VCaP (cell line): ENCODE measurements around the gene RPS19.

Experiments used
- H3K27ac ChIP-seq: fragments of 450-650 bp; 2 replicates; pipeline ENCODE4 v1.5.1; 2017
- TF ChIP-seq, protein P1 (sequence below): fragments of 450-650 bp; conservative IDR thresholded peaks from 2 replicates; pipeline ENCODE4 v1.5.1; 2017; ENCODE audit warnings: mild to moderate bottlenecking, moderate library complexity

Gene RPS19

DNA sequence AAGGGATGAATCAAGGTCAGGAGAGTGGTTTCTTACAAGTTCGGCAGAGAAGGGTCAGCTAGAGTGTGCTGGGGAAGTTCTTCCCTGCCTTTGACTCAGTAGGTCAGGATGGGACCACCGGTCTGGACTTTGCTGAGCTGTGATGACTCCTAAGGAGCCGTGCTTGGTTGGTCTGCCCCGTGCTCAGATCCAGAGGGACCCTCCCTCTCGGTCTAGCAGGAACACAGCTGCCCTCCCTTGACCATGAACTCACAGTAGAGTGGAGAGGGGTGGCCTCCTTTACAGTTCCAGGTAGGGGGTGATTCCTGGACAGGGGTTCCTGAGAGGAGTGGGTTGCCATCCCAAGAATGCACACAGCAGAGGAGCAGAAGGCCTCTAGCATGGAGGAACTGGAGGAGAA lies 4.3 kb downstream of the RPS19 start:
- TF ChIP-seq, protein P1, sequence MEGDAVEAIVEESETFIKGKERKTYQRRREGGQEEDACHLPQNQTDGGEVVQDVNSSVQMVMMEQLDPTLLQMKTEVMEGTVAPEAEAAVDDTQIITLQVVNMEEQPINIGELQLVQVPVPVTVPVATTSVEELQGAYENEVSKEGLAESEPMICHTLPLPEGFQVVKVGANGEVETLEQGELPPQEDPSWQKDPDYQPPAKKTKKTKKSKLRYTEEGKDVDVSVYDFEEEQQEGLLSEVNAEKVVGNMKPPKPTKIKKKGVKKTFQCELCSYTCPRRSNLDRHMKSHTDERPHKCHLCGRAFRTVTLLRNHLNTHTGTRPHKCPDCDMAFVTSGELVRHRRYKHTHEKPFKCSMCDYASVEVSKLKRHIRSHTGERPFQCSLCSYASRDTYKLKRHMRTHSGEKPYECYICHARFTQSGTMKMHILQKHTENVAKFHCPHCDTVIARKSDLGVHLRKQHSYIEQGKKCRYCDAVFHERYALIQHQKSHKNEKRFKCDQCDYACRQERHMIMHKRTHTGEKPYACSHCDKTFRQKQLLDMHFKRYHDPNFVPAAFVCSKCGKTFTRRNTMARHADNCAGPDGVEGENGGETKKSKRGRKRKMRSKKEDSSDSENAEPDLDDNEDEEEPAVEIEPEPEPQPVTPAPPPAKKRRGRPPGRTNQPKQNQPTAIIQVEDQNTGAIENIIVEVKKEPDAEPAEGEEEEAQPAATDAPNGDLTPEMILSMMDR: no peak
- H3K27ac ChIP-seq: peak overlapping the region; percentile 99

DNA sequence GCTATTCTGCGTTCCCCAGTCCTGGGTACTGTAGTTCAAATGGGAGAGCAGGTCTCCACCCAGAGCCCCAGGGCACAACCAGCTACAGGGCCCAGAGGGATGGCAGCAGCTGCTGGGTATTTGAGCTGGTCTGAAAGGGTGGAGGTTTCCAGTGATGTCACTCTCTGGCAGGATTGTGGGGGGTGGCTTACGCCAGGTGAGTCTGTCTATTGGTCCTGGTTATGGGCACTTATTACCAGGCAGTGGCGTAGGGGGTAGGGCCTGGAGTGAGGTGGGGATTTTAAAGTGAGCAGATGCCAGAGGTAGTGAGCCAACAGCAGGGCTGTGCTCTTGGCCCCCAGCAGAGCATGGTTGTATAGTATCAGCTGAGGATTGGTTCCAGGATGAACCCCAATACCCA lies 6.2 kb downstream of the RPS19 start:
- peak overlapping the region; percentile 99 for H3K27ac ChIP-seq
- TF ChIP-seq, protein P1: no peak

DNA sequence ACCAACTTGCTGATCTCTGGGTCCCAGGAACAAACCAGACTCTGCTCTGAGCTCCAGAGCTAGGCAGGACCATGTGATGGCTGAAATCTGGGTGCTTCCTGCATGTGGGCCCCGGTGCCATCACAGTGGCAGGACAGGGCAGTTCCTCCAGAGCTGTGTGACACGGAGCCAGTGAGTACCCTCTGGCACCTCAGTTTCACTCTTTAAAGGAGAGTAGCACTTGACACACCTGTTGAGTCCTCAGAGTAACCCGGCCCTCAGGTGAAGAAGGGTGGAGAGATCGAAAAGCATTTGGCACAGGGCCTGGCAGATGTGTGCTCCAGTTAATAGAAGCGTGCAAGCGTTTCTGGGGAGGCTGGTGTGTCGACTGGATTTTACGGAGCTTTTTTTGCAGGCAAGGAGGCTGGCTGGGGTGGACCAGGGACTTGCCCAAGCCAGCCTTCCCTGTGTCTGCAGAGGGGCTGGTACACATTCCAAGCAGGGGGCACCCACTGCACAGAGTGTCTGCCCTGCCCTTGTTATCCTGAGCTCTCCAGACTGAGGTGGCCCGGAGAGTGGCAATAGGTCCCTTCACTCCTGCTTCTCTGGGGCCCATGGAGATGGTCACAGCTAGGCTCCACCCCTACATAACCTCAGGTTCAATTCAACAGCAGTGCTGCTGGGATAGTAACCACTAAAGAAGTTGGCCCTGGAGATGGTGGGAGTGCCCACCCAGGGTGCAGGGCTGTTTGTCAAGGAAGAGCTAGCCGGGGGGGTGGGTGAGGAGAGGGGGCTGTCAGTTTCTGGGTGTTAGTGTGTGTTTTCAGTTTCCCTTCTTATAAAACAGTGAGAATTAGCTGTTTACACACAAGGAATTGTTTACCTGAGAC lies 8.3 kb downstream of the RPS19 start:
- H3K27ac ChIP-seq: peak overlapping the region; percentile 99
- TF ChIP-seq, protein P1: no peak

DNA sequence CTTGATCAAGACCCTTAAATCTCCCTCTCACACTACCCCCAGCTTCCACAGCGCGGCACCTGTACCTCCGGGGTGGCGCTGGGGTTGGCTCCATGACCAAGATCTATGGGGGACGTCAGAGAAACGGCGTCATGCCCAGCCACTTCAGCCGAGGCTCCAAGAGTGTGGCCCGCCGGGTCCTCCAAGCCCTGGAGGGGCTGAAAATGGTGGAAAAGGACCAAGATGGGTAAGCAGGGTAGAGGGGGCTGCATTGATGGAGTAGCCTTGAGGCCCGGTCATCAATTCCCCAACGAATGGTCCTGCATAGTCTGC lies 8.9 kb downstream of the RPS19 start:
- peak overlapping the region; percentile 99 for H3K27ac ChIP-seq

GRCh38 chr19:41869374-41869955 lies 9.4 kb downstream of the RPS19 start:
- peak overlapping the region; percentile 99; the same call in 1 of the 2 replicates for H3K27ac ChIP-seq
- TF ChIP-seq, protein P1: no peak

More for the DNA sequence above, 8.9 kb downstream of the RPS19 start:
- TF ChIP-seq, protein P1: no peak

DNA sequence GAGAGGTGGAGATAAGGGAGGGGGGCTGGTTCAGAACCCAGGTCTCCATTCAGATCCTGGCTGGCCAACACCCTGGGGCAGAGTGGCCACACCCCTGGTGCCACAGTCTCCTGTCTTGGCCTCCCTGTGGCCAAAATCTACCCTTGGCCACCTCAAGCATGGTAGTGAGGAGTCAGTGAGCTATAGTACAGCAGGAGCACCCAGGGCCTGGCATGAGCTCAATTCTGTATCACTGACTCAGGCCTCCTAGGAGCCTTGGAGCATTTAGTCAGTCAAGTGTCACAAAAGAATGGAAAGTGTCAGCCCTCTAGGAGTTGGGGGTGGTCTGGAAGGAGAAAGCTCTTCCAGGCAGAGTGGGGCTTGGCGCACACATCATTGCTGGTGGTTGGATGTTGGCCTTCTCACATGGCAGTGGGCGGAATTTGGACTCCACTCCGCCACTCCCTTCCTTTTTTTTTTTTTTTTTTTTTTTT lies 10.4 kb downstream of the RPS19 start:
- TF ChIP-seq, protein P1: no peak
- H3K27ac ChIP-seq: peak overlapping the region; percentile 99; the same call in 1 of the 2 replicates

DNA sequence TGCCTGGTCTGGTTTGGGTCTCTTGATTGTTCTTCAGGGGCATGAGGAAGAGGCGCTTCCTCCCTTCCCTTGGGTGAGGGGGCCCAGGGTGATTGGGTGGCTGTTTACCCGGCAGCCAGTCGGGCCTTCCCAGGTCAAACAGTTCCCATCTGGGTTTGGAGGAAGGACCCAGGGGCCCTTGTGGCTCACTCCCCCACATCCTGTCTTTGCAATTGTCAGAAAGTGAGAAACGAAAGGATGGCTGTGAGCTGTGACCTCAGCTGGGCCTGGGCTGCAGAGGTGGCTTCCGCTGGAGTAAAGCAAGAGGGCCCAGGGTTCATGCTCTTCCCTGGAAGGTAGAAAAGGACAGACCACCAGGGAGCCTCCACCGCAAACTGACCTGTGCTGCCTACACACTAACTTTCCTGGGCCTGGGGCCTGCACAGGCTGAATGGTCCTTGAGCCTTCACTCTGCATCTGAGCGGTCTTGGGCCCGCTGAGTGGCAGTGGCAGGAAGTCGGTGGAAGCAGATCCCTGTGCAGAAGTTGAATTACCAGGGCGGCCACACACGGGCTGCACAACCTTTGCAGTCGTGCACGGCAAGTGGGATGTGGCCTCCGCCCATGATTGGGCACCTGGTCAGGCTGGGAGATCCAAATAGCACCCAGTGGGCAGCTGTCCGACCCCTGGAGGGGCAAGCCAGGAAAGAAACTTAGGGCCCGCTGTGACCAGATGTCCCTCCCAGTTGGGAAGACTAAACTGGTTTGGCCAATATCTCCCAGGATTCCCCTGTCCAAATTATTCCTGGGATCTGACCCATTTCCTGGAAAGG lies 11.7 kb downstream of the RPS19 start:
- H3K27ac ChIP-seq: no peak overlapping the region; the same call in 1 of the 2 replicates
- TF ChIP-seq, protein P1: no peak
